Measurements from ENCODE around the gene DSC3.

GRCh38 chr18:31057917-31058316 lies 15.4 kb upstream of the DSC3 start:
- TF ChIP-seq POLR2AphosphoS5 (IDR thresholded peaks at IDR 0.05; ENCODE audit: low read depth, low read length) (no peak), POLR2A (IDR thresholded peaks at IDR 0.05; ENCODE audit: low read depth, low read length) (no peak)

Data from GM12892 (cell line).